Inflammatory macrophage treated with lipopolysaccharide for 1 hour (primary cell): ENCODE measurements around the gene ARIH2.
A peak's percentile ranks its signal among the peaks of the same experiment; 100 is the strongest.
"Not testable (repeated sequence)": the region's sequence is repeated elsewhere in the genome, so short reads cannot be mapped to it uniquely, and the experiment has no call there.

Experiments used
- DNase-seq, 2 donors: peaks; one replicate each; pipeline ENCODE4 v3.0.0-alpha.2; 2020 to 2022

ARIH2 gene

DNA sequence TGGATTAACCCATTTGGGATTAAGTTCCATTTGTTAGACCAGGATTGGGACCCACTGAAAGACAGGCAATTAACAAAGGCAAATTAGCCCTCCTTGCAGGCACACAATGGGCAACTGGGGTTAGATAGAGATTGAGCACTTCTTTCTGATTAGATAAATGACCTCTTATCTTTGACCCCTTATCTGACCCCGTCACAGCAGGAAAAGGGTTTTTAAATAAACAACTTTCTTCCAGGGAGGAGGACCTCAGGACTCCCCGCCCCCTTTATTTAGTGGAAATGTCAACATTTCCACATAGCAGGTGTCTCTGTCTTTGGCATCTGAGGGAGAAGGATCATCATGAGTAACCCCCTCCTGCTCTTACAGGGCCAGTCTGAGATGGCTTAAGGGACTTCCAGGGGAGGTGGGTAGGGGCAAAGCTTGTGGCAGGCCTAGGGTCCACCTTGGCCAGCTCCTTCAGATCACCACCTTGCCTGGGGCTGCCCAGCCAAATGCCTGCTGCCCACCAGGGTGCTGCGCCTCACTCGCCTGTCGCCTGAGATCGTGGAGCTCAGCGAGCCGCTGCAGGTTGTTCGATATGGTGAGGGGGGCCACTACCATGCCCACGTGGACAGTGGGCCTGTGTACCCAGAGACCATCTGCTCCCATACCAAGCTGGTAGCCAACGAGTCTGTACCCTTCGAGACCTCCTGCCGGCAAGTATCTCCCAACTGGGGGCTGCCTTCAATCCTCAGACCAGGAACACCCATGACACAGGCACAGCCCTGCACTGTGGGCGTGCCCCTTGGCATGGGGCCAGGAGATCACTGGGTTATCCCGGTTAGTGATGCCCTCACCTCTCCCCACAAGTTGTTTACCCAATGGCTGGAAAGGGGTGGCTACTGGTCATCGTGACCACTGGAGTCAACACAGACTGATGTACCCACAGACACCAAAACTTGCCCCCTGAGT is 86.0 kb downstream of the ARIH2 start:
- DNase-seq = no peak

DNA sequence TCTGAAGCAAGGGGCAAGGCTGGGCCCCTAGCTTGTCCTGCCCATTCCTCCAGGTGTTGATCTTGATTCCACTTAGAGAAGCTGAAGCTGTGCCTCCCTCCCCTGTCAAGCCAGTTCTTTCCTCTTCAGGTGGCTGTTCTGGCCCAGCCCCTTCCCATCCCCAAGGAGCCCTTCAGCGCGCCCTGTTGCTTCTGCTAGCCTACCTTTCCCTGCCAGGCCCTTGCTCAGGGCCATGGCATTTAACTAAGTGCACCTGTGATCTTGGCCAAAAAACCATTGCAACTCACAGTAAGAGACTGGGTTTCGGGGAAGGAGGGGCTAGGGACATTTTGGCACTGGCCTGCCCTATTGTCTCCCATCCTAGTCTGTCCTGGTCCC is 86.7 kb downstream of the ARIH2 start:
- DNase-seq = no peak

DNA sequence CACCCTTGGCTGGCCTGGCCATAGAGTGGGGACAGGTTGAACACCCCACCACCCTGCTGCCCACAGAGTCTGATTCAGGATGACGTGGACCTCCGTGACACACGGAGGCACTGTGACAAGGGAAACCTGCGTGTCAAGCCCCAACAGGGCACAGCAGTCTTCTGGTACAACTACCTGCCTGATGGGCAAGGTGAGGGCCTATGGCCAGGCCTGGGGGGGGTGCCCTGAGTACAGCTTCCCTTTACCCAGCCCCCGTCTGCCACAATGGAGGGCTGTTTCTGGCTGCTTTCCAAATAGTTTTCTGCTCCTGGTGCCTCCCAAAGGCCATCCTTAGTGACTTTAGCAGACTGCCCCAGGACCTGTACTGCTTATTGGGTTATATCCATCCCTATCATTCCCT is 87.4 kb downstream of the ARIH2 start:
- no peak for DNase-seq

DNA sequence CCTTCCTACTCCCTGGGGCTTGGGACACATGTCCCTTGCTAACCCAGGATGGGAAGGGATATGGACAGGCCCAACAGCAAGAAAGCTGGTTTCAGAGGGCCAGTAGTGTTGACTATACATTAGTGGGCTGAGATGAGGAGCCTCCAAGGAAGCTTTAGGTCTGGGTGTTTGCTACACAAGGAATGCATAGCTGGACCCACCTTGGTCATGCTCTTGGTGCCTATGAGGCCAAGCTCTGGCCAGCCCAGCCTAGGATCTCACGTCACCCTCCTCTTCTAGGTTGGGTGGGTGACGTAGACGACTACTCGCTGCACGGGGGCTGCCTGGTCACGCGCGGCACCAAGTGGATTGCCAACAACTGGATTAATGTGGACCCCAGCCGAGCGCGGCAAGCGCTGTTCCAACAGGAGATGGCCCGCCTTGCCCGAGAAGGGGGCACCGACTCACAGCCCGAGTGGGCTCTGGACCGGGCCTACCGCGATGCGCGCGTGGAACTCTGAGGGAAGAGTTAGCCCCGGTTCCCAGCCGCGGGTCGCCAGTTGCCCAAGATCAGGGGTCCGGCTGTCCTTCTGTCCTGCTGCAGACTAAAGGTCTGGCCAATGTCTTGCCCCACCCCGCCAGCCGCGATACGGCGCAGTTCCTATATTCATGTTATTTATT is 87.9 kb downstream of the ARIH2 start:
- no peak for DNase-seq

DNA sequence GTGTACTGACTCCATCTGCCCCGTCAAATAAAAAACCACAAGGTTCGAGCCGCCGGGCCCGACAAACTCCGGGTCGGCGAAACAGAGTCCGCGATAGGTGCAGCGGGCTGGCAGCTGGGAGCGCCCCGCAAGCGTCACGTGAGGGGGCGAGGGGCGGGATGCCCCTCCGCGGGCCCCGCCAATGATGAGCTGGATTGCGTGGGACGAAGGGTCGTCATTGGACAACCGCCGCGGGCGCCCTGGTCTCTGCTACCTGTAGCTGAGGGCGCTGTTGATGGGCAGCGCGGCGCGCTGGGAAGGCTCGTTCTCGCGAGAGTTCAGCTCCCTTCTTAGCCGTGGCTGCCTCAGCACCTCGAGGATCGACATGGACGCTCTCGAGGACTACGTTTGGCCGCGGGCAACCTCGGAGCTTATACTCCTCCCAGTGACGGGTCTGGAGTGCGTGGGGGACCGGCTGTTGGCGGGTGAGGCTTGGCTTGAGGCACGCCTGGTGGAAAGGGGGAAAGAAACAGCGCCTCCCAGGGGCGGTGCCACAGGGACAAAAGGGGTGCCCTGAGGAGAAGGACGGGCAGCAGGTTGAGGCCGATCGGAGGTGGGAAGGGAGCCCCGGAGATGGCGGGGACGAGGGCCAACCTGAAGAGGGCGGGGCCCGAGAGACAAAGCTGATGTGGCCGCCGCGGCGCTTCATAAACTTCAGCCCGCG is 88.6 kb downstream of the ARIH2 start, which contains the start of gene WDR6:
TSS of gene WDR6 (plus strand) at position 324 of the 703 bp plus-strand sequence. CDS start at position 365, 41 bp downstream.
- peak; percentile 88 to 93 for DNase-seq

DNA sequence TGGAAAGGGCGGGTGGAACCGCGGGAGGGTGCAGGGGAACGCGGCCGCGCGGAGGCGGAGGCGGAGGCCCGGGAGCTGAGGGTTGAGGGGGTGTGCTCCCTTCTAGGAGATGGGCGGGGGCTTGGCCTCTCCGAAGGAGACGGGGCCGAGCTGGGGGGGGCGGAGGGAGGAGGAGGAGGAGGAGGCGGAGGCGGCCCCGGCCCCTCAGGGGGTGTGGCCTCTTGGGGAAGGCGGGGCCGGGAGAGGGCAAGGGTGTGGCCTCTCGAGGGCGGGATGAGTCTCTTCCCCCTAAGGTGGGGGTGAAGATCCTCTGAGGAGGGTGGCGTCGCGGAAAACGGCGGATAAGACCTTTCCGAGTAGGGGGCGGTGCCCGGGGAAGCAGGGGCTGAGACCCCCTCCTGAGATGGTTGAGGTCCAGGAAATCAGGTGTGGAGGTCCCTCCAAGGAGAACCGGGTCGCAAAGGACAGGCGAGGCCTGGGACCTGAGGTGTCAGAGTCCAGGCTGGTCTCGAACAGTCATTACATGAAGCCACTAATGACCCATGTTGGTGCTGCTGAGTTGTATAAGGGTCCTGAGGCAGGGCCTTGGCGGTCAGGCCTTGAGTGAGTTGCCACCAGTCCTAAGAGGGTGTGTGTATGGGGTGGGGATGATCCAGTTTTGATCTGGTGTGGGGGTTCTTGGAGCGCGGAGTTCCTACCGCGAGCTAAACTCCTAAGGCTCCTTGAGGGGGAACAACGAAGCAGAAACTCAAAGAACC is 89.3 kb downstream of the ARIH2 start:
- DNase-seq = peak; percentile 43 to 81

DNA sequence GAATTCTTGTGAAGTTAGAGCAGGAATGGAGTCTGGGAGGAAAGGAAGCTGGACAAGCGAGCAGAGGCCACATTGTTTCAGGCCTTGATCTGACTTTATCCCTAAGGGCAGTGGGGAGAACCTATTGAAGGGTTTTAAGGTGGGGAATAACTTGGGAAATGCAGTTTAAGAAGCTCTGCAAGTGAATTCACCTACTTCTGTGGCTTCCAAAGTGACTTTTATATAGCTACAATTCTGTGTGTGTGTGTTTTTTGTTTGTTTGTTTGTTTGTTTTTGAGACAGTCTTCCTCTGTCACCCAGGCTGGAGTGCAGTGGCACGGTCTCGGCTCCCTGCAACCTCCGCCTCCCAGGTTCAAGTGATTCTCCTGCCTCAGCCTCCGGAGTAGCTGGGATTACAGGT is 90.0 kb downstream of the ARIH2 start:
- DNase-seq = not testable (repeated sequence)

DNA sequence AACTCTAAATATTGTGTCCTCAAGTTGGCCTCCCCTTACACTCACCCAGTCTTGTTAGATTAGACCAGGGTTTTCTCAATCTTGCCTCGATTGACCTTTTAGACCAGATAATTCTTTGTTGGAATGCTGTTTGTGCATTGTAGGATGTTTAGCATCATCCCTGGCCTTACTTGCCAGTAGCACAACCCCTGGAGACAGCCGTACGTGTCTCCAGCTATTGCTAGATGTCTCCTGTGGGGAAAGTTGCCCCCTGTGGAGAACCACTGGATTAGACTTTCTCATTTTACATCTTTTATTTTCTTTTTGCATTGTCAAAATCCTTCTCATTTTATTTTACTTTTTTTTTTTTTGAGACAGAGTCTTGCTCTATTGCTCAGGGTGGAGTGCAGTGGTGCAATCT is 90.8 kb downstream of the ARIH2 start:
- DNase-seq = no peak

DNA sequence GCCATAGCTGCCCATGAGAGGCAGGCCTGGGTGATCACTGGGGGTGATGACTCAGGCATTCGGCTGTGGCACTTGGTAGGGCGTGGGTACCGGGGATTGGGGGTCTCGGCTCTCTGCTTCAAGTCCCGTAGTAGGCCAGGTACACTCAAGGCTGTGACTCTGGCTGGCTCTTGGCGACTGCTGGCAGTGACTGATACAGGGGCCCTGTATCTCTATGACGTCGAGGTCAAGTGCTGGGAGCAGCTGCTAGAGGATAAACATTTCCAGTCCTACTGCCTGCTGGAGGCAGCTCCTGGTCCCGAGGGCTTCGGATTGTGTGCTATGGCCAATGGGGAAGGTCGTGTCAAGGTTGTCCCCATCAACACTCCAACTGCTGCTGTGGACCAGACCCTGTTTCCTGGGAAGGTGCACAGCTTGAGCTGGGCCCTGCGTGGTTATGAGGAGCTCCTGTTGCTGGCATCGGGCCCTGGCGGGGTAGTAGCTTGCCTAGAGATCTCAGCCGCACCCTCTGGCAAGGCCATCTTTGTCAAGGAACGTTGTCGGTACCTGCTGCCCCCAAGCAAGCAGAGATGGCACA is 93.9 kb downstream of the ARIH2 start:
- DNase-seq = no peak

DNA sequence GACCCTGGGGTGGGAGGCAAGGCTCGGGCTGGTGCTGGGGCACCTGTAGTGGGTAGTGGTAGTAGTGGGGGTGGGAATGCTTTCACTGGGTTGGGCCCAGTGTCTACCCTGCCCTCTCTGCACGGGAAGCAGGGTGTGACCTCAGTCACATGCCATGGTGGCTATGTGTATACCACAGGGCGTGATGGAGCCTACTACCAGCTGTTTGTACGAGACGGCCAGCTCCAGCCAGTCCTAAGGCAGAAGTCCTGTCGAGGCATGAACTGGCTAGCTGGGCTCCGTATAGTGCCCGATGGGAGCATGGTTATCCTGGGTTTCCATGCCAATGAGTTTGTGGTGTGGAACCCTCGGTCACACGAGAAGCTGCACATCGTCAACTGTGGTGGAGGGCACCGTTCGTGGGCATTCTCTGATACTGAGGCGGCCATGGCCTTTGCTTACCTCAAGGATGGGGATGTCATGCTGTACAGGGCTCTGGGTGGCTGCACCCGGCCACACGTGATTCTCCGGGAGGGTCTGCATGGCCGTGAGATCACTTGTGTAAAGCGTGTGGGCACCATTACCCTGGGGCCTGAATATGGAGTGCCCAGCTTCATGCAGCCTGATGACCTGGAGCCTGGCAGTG is 94.6 kb downstream of the ARIH2 start:
- DNase-seq = no peak

DNA sequence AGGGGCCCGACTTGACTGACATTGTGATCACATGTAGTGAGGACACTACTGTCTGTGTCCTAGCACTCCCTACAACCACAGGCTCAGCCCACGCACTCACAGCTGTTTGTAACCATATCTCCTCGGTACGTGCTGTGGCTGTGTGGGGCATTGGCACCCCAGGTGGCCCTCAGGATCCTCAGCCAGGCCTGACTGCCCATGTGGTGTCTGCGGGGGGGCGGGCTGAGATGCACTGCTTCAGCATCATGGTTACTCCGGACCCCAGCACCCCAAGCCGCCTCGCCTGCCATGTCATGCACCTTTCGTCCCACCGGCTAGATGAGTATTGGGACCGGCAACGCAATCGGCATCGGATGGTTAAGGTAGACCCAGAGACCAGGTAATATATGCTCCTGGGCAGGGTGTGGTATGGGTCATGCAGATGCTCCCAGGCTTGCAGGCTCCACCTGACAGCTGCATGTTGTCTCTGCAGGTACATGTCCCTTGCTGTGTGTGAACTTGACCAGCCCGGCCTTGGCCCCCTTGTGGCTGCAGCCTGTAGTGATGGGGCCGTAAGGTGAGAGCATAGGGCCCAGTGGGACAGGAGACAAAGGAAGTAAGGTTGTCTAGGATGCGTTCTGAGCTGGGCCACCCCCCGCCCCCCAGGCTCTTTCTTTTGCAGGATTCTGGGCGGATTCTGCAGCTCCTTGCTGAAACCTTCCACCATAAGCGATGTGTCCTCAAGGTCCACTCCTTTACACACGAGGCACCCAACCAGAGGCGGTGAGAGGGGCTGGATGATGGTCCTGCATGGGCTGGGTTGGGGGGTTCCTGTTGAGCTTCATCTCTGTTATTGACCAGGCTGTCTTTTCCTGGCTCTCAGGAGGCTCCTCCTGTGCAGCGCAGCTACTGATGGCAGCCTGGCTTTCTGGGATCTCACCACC is 95.4 kb downstream of the ARIH2 start:
- DNase-seq = peak in 1 of 2 donors; percentile 60

DNA sequence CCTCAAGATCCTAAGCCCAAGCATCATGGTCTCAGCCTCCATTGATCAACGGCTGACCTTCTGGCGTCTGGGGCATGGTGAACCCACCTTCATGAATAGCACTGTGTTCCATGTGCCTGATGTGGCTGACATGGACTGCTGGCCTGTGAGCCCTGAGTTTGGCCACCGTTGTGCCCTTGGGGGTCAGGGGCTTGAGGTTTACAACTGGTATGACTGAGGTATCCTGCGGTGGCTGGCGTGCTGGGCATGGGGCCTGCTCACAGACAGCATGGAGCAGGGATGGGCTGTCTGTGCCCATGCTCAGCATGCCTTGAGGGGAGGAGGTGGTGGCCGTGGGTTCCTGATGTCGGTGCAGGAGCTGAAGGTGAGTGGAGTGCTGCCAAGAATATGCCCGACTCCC is 96.4 kb downstream of the ARIH2 start:
- no peak for DNase-seq

DNA sequence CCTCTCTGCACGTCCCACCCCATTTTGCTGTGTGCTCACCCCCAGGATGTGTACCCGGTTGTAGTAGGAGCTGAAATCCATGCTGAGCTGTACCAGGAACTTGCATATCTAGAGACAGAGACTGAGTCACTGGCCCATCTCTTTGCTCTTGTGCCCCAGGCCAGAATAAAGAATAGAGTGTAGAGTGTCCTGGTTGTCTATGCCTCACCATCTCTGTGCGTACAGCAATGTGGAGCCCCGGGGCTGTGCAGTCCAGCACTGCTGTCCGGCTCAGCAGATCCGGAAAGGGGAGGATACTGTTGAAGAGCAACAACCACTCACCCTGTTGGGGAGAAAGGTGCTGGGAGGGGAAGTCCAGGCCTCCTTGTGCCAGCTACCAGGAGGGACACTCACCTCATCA is 97.1 kb downstream of the ARIH2 start:
- DNase-seq = no peak

DNA sequence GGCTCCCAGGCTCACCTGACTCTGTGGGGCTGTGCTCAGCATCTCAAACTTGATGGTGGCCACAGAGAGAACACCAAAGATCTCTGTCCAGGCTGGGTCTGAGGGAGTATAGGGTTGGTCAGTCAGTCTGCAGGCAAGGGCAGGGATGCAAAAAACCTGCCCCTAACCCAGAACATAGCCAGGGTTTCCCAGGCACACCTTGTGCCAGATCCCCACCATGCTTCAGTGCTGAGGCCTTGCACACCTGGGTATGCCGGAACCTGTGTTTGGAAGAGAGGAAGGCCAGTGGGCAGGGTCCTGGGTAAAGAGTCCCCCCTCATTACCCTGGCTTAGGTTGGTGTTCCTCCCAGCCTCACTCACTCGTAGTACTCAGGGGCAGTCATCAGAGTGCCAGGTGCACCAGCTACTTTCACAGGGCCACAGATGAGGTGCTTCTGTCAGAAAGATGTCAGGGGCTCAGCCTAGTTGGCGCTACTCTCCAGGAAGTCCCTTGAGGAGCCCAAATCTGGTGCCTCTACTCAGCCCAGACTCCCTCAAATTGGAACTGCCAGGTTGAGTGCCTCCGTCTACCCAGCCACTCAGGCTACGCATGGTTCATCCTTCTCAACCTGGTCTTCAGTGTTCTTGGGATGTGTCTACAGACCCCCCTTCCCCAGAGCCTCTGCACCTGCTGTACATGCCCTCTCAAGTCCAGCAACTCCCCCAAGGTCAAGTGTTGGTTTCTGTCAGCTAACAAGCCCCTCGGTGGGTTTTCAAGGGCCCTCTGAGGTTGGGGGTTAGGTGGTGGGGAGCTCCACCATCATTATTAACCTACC is 98.0 kb downstream of the ARIH2 start:
- DNase-seq = no peak

DNA sequence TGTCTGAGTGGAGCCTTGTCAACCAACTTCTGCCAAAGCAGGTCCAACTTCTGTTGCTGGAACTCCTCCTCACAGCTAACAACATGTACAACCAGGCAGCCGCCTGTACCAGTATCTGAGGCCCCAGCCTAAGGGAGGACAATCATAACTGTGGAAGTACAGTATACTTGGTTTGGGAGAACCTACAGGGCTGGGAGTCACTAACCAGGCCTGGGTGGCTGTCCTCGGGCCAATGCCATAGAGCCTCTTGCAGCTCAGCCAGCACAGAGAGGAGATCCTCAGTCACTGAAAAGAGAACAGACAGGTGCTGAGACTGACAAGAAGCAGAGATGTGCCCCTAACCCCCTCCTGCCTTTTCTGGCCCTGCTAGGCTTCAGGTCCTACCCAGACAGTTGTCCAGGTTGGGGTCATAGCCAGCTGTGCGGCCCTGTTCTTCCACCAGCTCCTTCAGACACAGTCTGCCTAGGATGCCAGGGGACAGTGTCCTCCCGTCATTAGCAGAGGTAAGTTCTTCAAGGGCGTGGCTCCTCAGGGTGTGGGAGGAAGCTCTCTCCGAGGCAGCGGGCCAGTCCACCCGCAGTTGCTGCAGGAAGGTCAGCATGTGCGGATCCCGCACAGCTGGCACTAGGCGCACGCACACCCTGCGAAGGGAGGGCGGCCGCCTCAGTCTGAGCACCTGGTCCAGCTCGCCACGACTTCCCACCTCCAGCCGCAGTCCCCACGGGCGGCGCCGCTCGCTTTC is 98.8 kb downstream of the ARIH2 start:
- DNase-seq = peak in 1 of 2 donors; percentile 17

DNA sequence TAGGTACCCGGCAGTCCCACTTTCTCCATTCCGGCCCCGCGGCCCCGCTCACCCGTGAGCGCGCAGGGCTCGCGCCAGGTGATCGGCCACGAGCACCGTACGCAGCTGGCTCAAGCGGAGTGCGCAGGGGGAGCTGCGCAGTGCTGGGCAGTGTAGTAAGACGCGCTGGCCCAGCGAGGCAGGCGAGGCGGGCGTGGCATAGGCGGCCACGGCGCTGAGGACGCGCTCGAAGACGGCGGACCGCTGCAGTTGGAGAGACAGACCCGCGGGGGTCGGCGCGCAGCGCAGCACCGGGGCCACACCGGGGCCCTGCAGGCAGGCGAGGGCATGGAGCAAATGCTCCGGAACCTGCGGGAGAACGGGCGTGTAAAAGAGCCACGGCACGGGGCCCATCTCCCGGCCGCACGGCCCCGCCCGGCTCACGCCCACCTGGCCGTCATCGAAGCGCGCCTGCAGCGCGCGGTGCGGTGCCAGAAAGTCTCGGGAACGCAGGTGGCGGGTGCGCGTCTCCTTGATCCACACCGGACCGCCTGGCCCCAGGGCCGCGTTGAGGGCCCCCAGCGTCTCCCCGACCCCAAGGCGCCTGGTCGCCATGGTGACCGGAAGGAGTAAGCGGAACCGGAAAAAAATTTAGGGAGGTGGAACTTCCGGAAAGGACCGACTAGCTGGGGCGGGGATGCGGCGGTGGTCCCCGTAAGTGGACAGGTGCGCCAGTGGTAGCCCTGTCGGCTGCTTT is 99.5 kb downstream of the ARIH2 start, which contains the start of gene DALRD3:
TSS of gene DALRD3 (minus strand) at position 610 of the 736 bp plus-strand sequence. CDS start at position 594, 16 bp downstream.
- DNase-seq = peak; percentile 40 to 44

DNA sequence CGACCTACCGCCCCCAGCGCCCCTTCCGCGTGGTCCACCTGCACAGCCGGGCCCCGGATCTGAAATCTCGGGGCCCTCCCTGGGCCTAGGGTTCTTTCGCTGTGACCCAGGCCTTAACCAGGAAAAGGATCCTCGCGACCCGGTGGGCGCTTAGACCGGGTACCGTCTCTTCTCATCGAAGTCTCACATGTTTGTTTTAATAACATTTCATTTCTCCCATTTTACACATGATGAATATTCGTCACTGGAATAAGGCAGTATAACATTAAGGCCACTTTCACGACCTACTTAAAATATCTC is 100.0 kb downstream of the ARIH2 start:
- DNase-seq = no peak

DNA sequence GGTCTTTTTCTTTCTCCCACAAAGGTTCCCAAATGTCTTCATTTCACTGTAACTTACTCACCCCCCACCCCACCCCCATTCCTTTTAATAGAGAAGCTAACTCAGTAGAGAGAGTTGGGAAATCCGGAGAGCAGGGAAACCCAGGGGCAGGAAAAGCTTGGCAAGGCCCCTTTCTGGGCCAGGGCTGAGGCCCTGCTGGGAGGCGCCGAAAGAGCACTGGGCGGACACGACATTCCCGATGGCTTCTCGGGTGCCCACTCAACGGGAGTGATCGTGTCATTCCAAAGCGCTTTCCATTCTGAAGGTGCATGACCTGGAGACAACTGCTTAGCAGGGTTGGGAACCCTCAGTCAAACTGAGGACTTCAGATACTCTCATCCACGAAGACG is 101.3 kb downstream of the ARIH2 start:
- DNase-seq = peak; percentile 86 to 92
